Left lobe of liver (tissue), 2 donors: ENCODE data around the gene CEP295NL. TPM values are rescaled to one million over a fixed set of nuclear protein-coding genes. Genes with fewer than 3 reads are reported as not detected.
A peak's percentile ranks its signal among the peaks of the same experiment; 100 is the strongest.

ENCODE experiments used
- ATAC-seq: fragments of 200-7000 bp; cut with Tn5 transposase; one replicate; pipeline ENCODE4 v1.9.1; 2020; ENCODE audit warnings: mild to moderate bottlenecking, moderate library complexity
- DNase-seq: peaks from one replicate; pipeline ENCODE4 v3.0.0-alpha.2; 2020; ENCODE audit warnings: low spot score
- total RNA-seq: library from RNA; stranded (reverse); gene quantifications from one replicate; pipeline ENCODE4 v1.2.1, GENCODE V29; 2021
- donor health status: DM: no; HTN: no; CAD: no; lungs with moderate emphysema.
- donor health status: DM: no; HTN: yes; CAD: no.

CEP295NL gene
- total RNA-seq, 1 donor from 2014 or later = 0.33 TPM

GRCh38 chr17:78840780-78841611 lies 62.0 kb downstream of the CEP295NL start, which contains the start of gene USP36:
USP36 (minus strand) TSS chr17:78840814; CDS start chr17:78836363, 4,451 bp downstream.
- DNase-seq (peak; percentile 100), ATAC-seq (peak; percentile 91)

Other genes with a start within 250 kb of the CEP295NL start
- gene CYTH1, start 120.9 kb downstream of the CEP295NL start, total RNA-seq = 32.1 TPM
- gene USP36, start 62.4 kb downstream of the CEP295NL start, total RNA-seq = 21.8 TPM
- 26.4 TPM for gene TIMP2, start 22.2 kb upstream of the CEP295NL start, total RNA-seq
- 141 TPM for gene LGALS3BP, start 76.7 kb upstream of the CEP295NL start, total RNA-seq
- 20.4 TPM for gene CANT1, start 106.6 kb upstream of the CEP295NL start, total RNA-seq
- gene C1QTNF1, start 121.0 kb upstream of the CEP295NL start, total RNA-seq = 15.5 TPM
- 47.9 TPM for gene ENGASE, start 171.6 kb upstream of the CEP295NL start, total RNA-seq